ENCODE data around the gene AKAP6.

AKAP6 gene

DNA sequence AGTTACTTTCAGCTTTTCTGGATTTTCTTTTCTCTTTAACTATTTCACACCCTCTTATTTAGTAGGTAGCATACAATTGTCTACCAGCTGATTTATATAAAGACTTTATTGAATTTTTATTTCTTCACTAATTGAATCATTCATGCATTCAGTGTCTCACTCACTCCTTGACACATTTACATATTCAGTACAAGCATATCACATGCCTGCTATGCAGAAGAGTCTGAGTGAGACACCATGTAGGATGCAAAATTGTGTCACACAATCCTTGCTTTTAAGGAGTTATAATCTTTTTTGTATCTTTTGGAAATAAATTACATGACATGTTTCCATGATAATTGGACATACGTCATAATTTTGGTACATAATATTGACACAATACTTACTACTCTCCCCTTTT lies 83.0 kb downstream of the AKAP6 start:
- no peak for DNase-seq (ENCODE audit: low read depth in 3 of 3)

DNA sequence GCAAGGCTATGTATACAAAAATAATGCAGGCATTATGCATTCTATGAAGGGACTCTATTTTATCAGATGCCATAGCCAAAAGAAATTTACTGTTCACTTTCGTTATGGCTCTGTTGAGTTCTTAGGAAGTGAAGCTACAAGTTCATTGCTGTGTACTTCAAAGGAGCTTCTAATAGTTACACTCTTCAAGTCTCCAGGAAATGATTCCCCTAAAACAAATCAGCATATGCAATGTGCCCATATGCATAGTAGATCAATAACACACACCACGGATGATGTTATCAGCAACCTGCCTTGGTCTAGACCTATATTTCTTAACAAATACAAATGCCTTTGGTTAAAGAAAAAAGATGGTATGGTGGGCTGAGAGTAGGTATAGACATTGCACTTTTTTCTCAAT lies 83.4 kb downstream of the AKAP6 start:
- DNase-seq (ENCODE audit: low read depth in 3 of 3), result no peak

DNA sequence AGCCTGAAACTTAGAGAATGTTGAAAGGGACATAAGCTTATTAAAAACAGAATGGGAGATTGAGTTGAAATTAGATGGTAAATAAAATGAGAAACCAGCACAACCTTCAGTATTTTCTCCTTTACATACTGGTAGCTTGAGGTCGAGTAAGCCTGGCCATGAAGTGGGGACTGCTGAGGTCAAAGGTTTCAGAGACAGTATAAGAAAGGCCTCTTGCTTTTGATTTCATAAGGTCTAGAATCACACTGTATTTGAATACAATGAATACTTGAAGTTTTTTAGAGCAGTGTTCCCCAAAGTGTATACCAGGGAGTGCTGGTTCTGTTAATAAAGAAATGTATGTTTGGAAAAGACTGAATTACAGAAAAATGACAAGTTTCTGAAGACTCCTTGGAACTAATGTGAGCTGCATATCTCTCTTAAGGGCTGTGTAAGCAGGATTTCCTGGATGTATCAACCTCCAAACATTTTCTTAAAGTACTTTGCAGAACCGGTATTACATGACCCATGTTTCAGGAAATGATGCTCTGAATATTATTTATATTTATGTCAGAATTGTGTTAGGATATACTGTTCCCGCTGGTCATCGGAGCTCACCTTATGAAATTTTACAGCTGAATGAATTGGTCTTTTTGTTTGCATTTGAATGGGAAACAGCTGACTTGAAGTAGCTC lies 85.0 kb downstream of the AKAP6 start:
- DNase-seq (ENCODE audit: low read depth in 3 of 3), result no peak

DNA sequence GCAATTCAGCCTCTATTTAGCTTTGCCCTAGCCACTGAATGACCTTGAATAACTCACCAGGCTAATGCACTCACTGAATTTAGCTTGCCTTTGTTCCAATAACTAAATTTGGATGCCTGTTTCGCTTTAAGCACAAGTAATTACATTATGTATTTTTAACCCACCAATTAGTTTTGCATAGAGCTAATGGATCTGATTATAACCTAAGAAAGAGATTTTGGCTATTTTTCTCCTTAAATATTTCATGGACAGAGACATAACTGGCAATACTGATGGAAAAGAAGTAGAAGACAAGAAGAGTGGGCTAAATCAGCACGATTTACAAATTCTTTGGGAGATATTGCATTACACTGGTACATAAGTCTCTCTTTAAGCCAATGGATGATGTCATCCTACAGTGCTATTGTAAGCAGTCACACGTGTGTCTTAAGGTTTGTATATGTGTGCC lies 85.7 kb downstream of the AKAP6 start:
- DNase-seq (ENCODE audit: low read depth in 3 of 3), result no peak

DNA sequence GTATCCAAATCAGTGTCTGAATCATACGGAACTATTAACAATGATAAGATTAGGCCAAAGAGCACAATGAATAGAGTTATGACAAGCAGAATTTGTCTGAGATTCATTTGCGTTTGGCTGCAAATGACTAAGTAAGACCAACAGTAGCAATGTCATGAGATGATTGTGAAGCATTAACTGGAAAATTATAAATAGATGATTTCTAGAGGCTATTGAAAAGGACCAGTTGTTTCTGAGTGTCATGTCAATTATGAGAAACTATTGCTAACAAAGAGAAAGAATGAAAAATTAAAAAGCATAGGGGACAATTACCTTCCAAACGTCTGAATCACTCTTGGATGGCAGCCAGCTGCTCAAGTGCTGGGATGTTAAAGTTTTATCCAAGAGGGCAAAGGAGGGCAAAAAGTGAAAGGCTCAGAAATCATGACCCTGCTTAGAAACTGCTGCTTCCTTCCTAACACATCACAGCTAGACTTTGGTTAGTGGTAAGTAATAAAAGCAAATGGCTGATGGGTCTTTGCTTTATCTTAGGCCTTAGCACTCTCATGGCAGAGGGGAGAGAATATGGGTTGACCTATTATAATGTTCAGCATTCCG lies 89.0 kb downstream of the AKAP6 start:
- DNase-seq (ENCODE audit: low read depth in 3 of 3), result no peak

DNA sequence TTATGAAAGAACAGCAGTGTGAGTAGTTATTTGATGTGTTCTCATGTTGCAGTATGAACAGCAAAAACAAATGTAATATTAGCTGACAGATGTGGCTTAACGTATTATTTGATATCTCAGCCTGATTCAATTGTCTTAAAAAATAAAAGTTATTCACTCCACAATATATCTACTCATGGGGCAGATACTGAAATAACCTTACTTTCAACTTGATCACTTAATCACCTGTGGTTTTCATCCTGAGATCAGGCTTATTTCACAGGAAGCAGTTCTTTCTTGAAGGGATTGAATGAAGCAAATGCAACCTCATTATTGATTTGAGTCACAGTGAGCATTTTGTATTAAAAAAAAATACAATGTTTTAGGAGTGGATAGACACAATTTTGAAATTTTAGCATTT lies 90.3 kb downstream of the AKAP6 start:
- DNase-seq (ENCODE audit: low read depth in 3 of 3), result no peak

DNA sequence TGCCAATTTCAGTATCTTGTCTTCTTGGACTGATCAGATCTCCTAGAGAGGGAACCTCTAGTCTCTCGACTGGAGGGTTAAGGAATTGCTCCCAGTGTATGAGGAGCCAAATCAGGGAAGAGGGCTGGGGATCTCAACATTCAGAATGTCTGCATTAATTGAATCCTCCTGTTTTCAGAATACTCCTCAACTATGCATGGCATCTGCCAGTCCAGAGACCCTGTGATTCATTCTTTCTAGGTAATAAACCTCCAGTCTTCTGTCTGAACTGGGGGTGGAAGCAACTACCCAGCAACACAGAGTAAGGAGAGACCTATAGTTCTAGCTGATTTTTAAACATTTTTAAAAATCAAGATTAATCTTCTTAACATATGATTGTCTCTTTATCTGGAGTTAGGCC lies 92.7 kb downstream of the AKAP6 start:
- no peak for DNase-seq (ENCODE audit: low read depth in 3 of 3)

DNA sequence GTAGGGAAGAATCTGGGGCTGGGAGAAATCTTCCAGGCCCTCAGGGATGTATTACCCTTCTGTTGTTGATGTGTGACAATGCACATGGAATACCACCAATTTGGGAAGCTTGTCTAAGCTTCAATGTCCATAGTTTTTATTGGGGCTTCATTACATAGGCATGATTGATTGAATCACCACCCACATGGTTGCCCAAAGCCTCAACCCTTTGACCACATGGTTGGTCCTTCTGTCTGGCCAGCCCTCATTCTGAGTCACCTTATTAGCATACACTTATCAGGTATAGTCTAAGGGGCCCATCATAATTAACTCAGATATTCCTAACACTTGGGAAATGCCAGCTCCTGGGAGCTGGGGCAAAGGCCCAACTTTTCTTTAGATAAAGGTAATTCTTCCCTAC lies 93.3 kb downstream of the AKAP6 start:
- DNase-seq (ENCODE audit: low read depth in 3 of 3), result no peak

DNA sequence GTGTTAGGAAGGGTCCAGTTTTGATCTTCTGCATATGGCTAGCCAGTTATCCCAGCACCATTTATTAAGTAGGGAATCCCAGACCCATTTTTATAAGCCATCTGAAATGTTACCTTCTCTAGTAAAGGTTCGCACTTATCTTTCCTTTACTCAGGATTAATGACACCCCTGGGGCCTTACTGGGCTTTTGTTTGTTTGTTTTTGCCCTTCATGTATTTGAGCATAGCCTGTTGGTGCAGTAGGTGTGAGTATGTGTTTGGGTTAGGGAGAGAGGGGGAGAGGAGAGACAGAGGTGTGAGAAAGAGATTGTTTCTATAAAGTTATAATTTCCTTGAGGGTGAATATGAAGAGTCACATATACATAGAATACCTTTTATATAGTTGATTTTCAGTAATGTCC lies 96.9 kb downstream of the AKAP6 start:
- DNase-seq (ENCODE audit: low read depth in 3 of 3), result no peak

DNA sequence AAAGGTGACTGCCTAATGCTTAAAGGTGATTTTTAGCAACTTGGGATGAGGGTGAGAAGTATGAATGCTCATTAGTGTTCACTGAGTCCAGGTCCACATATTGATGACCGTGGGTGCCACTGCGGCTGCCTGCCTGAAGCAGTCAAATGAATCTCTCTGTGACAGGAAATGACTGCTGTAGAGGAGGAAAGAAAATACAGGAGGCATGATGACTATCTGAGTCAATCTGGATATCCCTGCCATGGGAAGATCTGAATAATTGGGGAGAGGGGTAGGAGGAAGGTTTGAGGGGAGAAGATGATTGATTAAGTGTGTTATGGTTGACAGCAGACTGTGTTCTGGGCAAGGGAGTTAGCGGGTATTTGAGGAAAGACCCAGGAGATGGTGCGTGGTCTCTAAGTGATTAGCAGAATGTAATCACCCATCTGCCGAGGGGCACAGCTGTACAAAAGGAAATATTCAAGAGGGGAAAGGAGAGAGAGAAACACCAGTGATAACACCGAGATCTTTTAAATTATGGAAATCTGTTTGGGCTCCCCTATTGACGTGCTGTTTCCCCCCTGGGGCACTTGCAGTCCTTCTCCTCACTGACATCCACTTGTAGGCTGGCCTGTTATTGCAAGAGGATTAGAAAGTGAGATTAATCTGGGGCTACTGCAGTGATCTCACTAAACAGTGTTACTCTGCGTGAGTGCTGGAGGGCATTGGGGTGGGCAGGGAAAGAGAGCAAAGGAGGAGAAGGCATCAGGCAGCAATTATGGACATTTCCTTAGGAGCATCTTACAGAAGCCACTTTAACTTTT lies 97.7 kb downstream of the AKAP6 start:
- DNase-seq (ENCODE audit: low read depth in 3 of 3), result no peak

DNA sequence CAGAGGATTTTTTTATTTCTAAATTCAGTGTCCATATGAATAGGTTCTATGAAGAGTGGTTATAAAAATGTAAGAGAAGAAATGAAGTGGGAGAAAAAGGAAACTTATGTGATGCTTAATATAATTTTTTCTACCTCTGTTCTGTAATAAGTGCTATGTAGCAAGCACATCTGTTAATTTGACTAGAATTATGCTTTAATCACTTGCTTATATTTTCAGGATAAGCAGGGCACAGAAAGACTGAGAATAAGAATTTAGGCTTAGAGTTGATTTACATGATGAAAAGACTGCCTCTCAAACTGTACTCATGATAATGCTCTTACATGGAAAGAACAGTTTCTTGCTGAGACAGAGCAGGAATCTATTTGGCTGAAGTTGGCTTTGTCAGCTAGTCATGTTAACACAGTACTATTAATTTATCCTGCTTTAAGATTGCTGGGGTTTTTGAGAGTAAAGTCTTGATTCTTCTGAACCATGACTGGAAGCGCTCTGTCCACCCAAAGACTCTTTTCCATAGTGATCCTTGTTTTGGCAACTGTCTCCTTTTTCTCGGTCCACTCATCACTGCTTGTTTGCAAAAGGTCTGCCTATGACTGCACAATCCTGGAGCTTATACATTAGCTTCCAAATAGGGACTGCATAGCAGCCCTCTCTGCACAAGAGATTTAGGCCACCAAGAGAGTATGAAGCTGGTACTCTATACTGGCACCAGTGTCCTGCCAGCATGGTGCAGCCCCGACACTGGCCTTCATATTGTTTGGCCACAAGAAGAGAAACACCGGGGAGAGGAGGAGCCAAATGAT lies 98.8 kb downstream of the AKAP6 start:
- no peak for DNase-seq (ENCODE audit: low read depth in 3 of 3)

DNA sequence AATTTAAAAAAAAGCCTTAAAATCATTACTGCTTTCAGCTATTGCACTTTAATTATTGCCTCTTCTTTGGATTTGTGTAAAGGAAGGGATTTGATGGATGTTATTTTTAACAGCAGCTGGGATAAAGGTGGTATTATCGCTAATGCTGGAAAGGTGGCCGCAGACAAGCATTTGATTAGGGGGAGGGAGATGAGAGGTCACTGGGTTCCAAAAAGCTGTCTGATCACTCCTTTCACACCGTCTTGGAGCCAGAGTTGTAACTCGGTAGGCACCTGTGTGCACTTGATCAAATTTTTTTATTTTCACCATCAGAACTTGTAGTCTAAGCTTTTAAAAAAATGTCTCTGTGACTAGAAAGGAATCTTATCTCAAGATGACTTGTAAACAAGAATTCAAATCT lies 99.8 kb downstream of the AKAP6 start:
- DNase-seq (ENCODE audit: low read depth in 3 of 3), result no peak

DNA sequence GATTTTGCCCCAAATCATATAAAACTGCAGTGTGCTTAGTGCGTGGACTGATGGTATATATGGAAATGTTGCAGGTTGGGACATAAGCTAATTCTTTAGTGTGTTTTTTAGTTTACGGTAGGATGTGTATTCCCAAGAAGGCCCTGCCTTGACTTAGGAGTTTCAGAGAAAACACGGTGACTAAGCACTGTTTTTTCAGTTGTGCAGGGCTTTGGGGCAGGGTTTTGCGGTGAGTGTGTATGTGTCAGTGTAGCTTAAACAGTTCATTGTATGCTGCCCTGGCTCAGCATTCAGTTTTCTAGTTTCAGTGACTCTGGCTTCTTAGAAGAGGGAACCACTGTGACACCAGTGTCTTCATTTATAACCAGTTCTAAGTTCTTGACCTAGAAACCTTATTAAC lies 101.2 kb downstream of the AKAP6 start:
- DNase-seq (ENCODE audit: low read depth in 3 of 3), result no peak

DNA sequence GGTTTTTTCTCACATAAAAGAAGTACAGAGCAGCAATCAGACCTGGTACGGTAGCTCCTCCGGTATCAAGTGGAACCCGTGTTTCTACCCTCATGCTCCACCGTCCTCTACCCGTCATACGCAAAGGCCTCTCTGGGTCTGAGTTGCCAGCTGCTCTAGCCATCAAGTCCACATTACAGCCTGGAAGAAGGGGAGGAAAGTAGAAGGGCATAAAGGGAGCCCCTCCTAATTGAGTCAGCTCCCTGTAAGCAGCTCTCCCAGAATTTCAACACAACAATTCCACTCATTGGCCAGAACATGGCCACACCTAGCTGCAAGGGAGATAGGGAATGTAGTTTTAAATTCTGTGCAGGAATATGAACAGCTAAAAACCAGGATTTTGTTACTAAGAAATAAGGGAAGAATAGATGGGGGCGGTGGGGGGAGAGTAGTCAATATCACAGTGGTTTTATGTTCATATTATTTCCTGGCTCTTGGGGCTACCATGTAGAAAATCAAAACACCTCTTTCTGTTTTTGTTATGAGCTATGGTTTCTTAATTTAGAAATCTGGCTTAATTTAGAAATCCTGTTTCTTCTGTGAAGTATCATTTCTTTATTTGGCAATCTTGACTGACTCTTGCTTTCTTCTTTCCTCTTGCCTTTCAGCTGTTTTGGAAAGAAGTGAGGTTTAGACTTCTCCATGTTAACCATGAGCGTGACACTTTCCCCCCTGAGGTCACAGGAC lies 103.9 kb downstream of the AKAP6 start:
- no peak for DNase-seq (ENCODE audit: low read depth in 3 of 3)

DNA sequence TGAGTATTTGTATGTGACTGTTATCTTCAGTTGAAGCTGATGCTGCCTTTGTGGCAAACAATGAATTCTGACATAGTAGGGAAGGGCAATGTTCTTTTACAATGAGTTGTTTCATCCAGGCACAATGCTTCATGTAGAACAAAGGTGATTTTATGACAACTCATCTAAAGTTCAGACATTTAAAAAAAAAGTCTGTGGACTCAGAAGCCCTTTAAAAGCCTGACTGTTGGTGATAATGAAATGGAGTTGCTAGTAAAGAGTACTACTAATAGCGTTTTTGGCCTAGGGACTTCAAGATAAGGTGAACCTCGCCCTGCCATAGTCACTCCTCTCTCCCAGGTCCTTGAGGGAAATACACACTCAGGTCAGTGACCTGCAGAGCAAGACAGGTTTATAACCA lies 105.1 kb downstream of the AKAP6 start:
- no peak for DNase-seq (ENCODE audit: low read depth in 3 of 3)

DNA sequence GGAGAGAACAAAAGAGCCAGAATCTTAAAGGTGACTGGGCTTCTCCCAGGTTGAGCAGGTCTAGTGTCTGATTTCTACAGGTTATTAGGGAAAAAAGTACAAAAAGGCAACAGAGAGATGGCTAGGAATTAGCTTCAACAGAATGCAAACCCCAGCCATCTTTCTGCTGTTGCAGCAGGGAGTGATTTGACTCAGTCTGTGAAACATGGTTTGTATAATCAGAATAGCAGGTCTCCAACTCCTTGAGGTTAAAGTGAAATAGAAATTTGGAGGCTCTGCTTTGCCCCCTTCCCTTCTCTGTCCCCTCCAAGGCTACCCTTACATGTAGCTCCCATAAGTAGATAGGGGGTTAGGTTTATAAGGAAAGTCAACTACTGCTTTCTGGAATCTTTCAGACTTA lies 105.8 kb downstream of the AKAP6 start:
- no peak for DNase-seq (ENCODE audit: low read depth in 3 of 3)

DNA sequence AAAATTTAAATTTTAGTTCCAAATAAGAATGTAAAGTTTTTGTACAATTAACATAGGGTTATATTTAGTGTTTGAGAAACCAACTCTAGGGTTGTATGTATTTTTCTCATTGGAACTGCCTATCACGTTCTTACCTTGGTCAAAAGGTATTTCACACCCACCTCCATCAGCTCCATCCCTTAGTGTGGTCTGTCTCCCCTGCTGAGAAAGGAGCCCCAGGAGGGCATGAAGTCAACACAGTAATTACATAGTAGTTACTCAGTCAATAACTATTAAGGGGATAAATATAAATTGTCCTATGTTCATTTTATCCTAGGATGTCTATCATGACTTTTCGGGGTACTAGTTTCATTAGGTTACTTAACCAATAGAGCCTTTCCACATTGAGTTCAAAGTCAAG lies 106.3 kb downstream of the AKAP6 start:
- DNase-seq (ENCODE audit: low read depth in 3 of 3), result no peak

DNA sequence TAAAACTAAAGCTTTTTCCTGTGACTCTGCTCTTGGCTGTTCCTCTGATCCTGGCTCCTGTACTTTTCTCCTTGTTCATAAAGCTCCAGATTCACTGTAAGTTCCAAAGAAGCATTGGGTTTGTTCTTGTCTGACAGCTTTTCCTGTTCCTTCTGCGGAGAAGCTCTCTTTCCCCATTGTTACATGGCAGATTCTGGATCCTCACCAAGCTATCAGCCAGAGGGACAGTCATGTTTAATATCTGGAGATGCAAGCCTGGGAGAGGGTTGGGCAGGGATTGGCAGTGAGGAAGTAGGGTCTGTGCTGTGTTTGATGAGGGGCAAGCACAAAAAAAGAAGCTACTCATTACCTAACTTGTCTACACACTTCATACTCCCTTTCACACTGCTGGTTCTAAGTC lies 107.9 kb downstream of the AKAP6 start:
- no peak for DNase-seq (ENCODE audit: low read depth in 3 of 3)

DNA sequence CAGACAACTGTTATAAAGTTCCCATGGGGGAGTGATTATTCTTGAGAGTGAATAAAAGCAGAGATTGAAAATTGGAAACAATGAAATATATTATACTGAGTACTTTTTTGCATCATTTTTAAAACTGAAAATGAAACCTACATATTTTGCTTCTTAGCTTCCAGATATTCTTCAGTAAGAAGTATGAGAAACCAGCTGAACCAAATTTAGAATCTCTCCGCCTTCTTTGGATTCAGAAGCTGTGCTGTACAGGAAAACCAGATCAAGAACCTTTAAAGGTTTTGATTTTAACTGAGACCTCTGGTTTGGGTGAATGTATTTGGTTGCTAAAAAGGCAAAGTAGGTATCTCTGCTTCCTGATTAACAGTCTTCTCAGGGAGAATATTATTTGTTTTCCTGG lies 109.4 kb downstream of the AKAP6 start:
- no peak for DNase-seq (ENCODE audit: low read depth in 3 of 3)

DNA sequence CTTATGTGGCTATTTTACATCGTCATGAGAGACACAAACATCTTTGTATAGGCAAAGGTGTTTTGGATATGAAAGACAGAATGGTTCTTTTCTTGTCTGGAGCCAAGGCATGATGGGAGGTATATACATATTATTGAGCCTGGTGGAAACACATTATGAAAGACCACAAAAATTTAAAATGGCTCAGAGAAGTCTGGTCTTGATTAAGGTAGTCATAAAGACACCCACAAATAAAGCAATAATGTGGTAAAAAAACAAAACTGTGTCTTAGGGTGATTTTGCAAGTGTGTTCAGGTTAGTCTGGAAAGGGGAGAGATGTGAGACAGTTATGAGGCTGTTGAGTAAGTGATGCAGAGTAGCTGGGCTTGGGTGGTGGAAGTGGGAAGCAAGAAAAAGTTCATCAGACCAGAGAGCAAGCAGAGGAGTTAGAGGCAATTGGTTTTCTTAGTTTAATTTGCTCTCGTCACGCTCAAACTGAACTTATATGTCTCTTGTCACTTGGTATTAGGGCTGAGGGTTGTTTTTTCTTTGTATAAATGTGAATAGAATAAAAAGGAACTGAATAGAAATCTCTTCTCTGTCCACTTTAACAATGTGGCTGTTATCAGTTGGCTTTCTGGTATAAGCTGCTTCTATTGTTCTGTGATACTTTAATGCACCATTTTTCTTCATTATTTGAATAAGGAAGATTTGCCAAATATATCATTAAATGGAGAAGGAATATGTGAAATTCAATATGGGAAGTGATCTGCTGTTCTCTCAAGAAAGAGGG lies 115.0 kb downstream of the AKAP6 start:
- no peak for DNase-seq (ENCODE audit: low read depth in 3 of 3)

DNA sequence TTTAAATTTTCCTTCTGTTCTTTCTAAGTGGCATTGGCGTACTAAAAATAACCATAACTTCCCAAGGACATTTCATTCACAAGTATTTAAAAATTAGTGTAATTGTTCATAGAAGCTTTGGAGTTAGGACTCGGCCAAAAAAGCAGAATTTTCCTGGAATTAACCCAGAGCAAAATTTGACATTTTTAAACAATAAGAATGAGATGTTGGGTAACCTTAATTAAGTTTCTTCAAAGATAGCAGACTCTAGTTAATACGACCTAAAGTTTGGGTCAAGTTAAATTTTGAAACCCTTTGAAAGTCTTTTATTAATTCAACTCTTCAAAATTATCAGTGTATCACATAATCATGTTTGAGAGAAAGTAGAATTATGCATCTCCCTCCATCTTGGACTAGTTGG lies 118.3 kb downstream of the AKAP6 start:
- no peak for DNase-seq (ENCODE audit: low read depth in 3 of 3)
